Uterus (tissue), 4 donors: ENCODE data around the gene LAPTM4A. TPM values are rescaled to one million over a fixed set of nuclear protein-coding genes. Genes with fewer than 3 reads are reported as not detected.

Experiments
- DNase-seq, 2 donors: peaks; one replicate each; pipeline ENCODE4 v3.0.0-alpha.2; 2019 to 2020
- H3K27ac ChIP-seq, 2 donors: fragments of 200-600 bp; sonication (generic); 1 replicate in 1 of 2; 2 replicates in 1 of 2; pipeline ENCODE4 v1.5.1; 2016 to 2018
- H3K27me3 ChIP-seq, 2 donors: fragments of 200-600 bp; sonication (generic); one replicate each; pipeline ENCODE4 v1.5.1; 2018 to 2019; ENCODE audit warnings: control low read depth in 1 of 2
- H3K36me3 ChIP-seq, 2 donors: fragments of 200-600 bp; sonication (generic); one replicate each; pipeline ENCODE4 v1.5.1; 2019; ENCODE audit warnings: control low read depth in 1 of 2
- H3K4me1 ChIP-seq, 2 donors: fragments of 200-600 bp; sonication (generic); one replicate each; pipeline ENCODE4 v1.5.1; 2018 to 2019; ENCODE audit warnings: control low read depth in 1 of 2
- H3K4me3 ChIP-seq, 2 donors: fragments of 200-600 bp; sonication (generic); 1 replicate in 1 of 2; 2 replicates in 1 of 2; pipeline ENCODE4 v1.5.1; 2018 to 2019; ENCODE audit warnings: mild to moderate bottlenecking in 1 of 2
- H3K9me3 ChIP-seq, 2 donors: fragments of 200-600 bp; sonication (generic); one replicate each; pipeline ENCODE4 v1.5.1; 2019; ENCODE audit warnings: control low read depth in 1 of 2
- CTCF ChIP-seq, 4 experiments: fragments of 200-600 bp in 2 of 4; fragments of 450-650 bp in 2 of 4; sonication (generic) in 2 of 4; IDR thresholded peaks; one replicate each; pipeline ENCODE4 v1.5.1; 2016 to 2019; ENCODE audit warnings: antibody characterized with exemption in 4 of 4, mild to moderate bottlenecking in 2 of 4, moderate library complexity in 1 of 4
- POLR2A ChIP-seq, 2 donors: fragments of 450-650 bp; IDR thresholded peaks; one replicate each; pipeline ENCODE4 v1.6.1; 2016; ENCODE audit warnings: antibody characterized with exemption in 2 of 2, mild to moderate bottlenecking in 1 of 2, moderate library complexity in 1 of 2
- intact Hi-C: fragments of 100-400 bp; cut with DNase I; formaldehyde crosslinking; loops from one replicate; pipeline ENCODE4 v1.15.1; 2023; ENCODE audit warnings: low total_unique reads
- total RNA-seq, 4 donors: library from RNA; depleted of rRNA in 3 of 4; stranded (reverse); fragments of >200 nt in 3 of 4; gene quantifications; one replicate each; pipeline versions ENCODE4 v1.1.0 to v1.2.4, GENCODE V29; 2014 to 2023
- donor health status: DM: yes; HTN: yes; CAD: no.

The LAPTM4A gene
- total RNA-seq, 4 donors from 2014 or later, result 255 to 386 (median 292) TPM

- H3K27me3 ChIP-seq, result no peaks in the 10 kb centered on the region
- H3K36me3 ChIP-seq, result no peaks in the 10 kb centered on the region
- peak overlapping the region in 1 of 2 donors; percentile 30 for H3K27ac ChIP-seq
- no peak for DNase-seq
- peaks cover 12 to 17% of the 10 kb centered on the region in 2 donors for H3K4me1 ChIP-seq
- TF ChIP-seq CTCF (IDR thresholded peaks at IDR 0.05) (no peak), POLR2A (IDR thresholded peaks at IDR 0.05) (no peak)
- no peak overlapping the region for H3K4me3 ChIP-seq
- intact Hi-C loops, result no loop called here
- no peaks in the 10 kb centered on the region for H3K9me3 ChIP-seq
These were observed 8.9 kb downstream of the LAPTM4A start for GRCh38 chr2:20042531-20042930.

GRCh38 chr2:20040489-20041172 is 10.8 kb downstream of the LAPTM4A start:
- DNase-seq, result no peak
- Histone ChIP-seq H3K27ac (no peak overlapping the region), H3K9me3 (no peaks in the 10 kb centered on the region), H3K4me1 (peaks cover 9 to 11% of the 10 kb centered on the region in 2 donors), H3K36me3 (no peaks in the 10 kb centered on the region), H3K4me3 (no peak overlapping the region), H3K27me3 (no peaks in the 10 kb centered on the region)
- TF ChIP-seq POLR2A (IDR thresholded peaks at IDR 0.05) (no peak), CTCF (IDR thresholded peaks at IDR 0.05) (no peak)
- intact Hi-C loops, result no loop called here

GRCh38 chr2:20037660-20038059 is 13.8 kb downstream of the LAPTM4A start:
- TF ChIP-seq CTCF (IDR thresholded peaks at IDR 0.05) (no peak), POLR2A (IDR thresholded peaks at IDR 0.05) (no peak)
- Histone ChIP-seq H3K27ac (no peak overlapping the region), H3K4me1 (peaks cover 0 to 7% of the 10 kb centered on the region in 2 donors), H3K9me3 (no peaks in the 10 kb centered on the region), H3K4me3 (no peak overlapping the region), H3K27me3 (no peaks in the 10 kb centered on the region), H3K36me3 (no peaks in the 10 kb centered on the region)
- intact Hi-C loops, result no loop called here
- no peak for DNase-seq

- peaks cover 0 to 3% of the 10 kb centered on the region in 2 donors for H3K4me1 ChIP-seq
- no peak for DNase-seq
- no peak overlapping the region for H3K4me3 ChIP-seq
- H3K27me3 ChIP-seq, result no peaks in the 10 kb centered on the region
- no peaks in the 10 kb centered on the region for H3K36me3 ChIP-seq
- H3K9me3 ChIP-seq, result no peaks in the 10 kb centered on the region
- intact Hi-C loops, result no loop called here
- no peak overlapping the region for H3K27ac ChIP-seq
- TF ChIP-seq CTCF (IDR thresholded peaks at IDR 0.05) (no peak), POLR2A (IDR thresholded peaks at IDR 0.05) (no peak)
These were observed 15.3 kb downstream of the LAPTM4A start for GRCh38 chr2:20035955-20036666.

- DNase-seq, result no peak
- no peak overlapping the region for H3K4me3 ChIP-seq
- peaks cover 0 to 3% of the 10 kb centered on the region in 2 donors for H3K4me1 ChIP-seq
- no peaks in the 10 kb centered on the region for H3K27me3 ChIP-seq
- H3K36me3 ChIP-seq, result no peaks in the 10 kb centered on the region
- intact Hi-C loops, result no loop called here
- H3K9me3 ChIP-seq, result no peaks in the 10 kb centered on the region
- TF ChIP-seq CTCF (IDR thresholded peaks at IDR 0.05) (no peak), POLR2A (IDR thresholded peaks at IDR 0.05) (no peak)
- H3K27ac ChIP-seq, result no peak overlapping the region
These were observed 16.6 kb downstream of the LAPTM4A start for GRCh38 chr2:20034821-20035220.
